SW480 (cell line): ENCODE measurements around the gene TLR3.

Experiments used
- DNase-seq: peaks from one replicate; pipeline ENCODE4 v3.0.0-alpha.2; 2016; ENCODE audit warnings: low spot score

TLR3 gene

GRCh38 chr4:186105647-186106321 is 36.8 kb downstream of the TLR3 start:
- DNase-seq = peak; percentile 25

GRCh38 chr4:186107947-186108346 is 39.0 kb downstream of the TLR3 start:
- DNase-seq = no peak

- no peak for DNase-seq
These were observed 39.4 kb downstream of the TLR3 start for GRCh38 chr4:186108391-186108790.

GRCh38 chr4:186109245-186109644 is 40.3 kb downstream of the TLR3 start:
- no peak for DNase-seq

- no peak for DNase-seq
These were observed 47.7 kb downstream of the TLR3 start for GRCh38 chr4:186116697-186117096.

- DNase-seq = no peak
These were observed 49.6 kb downstream of the TLR3 start for GRCh38 chr4:186118582-186118981.

- DNase-seq = no peak
These were observed 52.1 kb downstream of the TLR3 start for GRCh38 chr4:186121057-186121456.

- DNase-seq = no peak
These were observed 59.9 kb downstream of the TLR3 start for GRCh38 chr4:186128842-186129241.

GRCh38 chr4:186131935-186132334 is 63.0 kb downstream of the TLR3 start:
- DNase-seq = no peak

- DNase-seq = peak; percentile 18
These were observed 63.8 kb downstream of the TLR3 start for GRCh38 chr4:186132577-186133242.

GRCh38 chr4:186134257-186134656 is 65.3 kb downstream of the TLR3 start:
- DNase-seq = no peak

- no peak for DNase-seq
These were observed 65.9 kb downstream of the TLR3 start for GRCh38 chr4:186134861-186135260.

- peak; percentile 21 for DNase-seq
These were observed 68.3 kb downstream of the TLR3 start for GRCh38 chr4:186137196-186137794.
